ENCODE results near the gene MTA3.
"Not testable (repeated sequence)": the region's sequence is repeated elsewhere in the genome, so short reads cannot be mapped to it uniquely, and the experiment has no call there.

The MTA3 gene

DNA sequence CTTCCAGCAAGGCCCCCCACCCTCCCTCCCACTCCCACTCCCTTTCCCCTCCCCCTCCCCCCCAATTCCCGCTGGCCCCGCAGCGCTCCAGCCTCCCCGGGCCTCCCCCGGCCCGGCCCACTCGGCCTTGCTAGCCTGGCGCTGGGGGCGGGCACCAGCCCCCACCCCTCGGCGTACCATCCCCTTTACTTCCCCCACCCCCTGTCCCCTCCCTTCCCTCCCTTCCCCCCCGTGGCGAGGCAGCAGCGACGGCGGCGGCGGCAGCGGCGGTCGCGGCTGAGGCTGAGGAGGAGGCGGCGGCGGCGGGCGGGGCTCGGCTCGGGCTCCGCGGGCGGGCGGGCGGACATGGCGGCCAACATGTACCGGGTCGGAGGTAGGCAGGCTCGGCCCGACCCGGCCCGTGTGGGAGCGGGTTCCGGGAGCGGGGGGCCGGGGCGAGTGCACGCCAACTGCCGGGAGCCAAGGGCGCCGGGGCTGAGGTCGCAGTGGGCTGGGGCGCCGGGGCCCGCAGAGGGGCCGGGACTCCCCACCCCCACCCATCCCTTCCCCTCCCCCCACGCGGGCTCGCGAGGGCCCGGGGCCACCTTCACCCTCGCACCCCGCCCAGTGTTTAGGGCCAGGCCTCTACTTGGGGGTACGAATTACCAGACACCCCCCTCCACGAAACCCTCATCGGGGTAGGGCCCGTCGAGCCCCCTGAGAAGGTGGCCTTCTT is at the start of gene MTA3:
MTA3 (plus strand) TSS at position 232 of the 715 bp plus-strand sequence; CDS start at position 346, 114 bp downstream.
- peak; percentile 58 for DNase-seq

GRCh38 chr2:42519624-42520023 is 48.8 kb upstream of the MTA3 start:
- peak; percentile 22 for DNase-seq

GRCh38 chr2:42522035-42522434 is 46.4 kb upstream of the MTA3 start:
- DNase-seq, result no peak

DNA sequence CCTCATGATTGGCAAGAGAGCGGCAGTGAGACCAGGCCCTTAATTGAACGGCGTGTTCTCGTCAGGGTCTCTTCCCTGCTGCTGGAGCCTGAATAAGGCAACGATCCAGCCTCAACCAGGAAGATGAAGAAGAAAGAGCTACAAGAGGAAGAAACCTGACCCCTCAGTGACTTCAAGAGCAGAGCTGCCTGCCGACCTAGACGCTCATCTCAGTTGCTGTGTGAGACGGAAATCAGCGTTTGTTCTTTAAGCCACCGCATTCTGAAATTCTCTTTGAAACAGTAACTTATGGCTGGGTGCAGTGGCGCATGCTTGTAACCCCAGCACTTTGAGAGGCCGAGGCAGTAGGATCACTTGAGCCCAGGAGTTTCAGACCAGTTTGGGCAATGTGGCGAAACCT is 45.1 kb upstream of the MTA3 start:
- DNase-seq, result no peak

GRCh38 chr2:42532397-42532796 is 36.0 kb upstream of the MTA3 start:
- no peak for DNase-seq

- no peak for DNase-seq
These were observed 30.9 kb upstream of the MTA3 start for GRCh38 chr2:42537493-42537892.

- no peak for DNase-seq
These were observed 25.6 kb upstream of the MTA3 start for GRCh38 chr2:42542871-42543270.

DNA sequence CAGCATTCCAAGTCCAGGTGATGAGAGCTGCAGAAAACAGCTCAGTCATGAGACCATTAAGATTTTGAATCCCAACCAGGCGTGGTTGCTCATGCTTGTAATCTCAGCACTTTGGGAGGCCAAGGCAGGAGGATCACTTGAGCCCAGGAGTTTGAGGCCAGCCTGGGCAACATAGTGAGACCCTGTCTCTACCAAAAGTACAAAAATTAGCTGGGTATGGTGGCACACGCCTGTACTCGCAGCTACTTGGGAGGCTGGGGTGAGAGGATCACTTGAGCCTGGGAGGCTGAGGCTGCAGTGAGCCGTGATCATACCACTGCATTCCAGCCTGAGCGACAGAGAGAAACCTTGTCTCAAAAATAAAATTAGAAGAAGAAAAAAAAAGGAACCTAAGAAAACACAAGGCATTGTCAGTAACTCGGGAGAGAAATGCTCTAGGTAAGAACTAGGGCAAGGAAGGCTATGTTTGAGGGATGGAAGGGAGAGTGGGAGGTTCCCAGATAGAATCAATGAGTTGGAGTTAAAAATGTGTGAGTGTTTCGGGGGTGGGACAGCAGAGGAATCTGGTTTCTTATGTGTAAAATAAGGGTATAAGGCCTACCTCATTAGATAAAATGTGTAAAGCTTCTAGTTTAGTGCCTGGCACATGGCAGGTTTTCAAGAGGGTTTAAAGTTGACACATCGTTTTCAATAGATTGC is 23.3 kb upstream of the MTA3 start:
- no peak for DNase-seq

DNA sequence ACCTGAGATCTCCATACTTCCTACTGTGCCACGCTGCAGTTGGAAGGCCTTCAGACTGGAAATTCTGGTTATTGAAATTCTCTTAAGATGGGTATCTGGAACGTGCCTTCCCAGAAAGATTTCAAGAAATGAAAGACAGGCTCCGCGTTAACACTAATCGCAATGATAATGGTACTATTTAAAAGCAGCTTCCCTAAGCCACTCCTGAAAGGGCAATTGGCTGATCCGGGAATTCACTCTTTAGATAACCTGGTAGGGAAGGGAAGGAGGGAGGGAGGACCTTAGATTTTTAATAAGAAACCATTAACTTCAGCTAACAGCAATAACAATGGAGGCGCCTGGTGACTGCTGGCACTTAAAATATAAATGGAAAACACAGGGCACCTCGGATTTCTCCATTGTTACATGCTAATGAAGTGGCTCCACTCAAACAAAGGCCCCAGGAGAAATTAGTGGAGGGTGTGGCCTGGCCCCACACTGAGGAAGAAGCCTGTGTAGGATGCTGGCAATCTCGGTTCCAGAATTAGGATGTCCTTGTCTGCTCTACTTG is 22.5 kb upstream of the MTA3 start:
- no peak for DNase-seq

DNA sequence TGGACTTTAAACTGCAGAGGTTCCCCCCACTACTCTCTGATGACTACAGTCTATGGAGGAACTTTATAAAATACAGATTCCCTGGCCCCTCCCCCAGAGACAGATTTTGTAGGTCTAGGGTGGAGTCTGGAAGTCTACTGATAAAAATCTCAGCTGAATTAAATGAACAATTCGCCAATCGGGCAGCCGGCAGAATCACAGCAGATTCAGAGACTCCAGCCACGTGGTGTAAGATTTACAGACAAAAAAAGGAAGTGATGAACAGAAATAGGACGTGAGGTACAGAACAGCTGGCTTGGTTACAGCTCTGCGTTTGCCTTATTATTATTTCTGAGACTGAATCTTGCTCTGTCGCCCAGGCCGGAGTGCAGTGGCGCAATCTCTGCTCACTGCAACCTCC is 21.4 kb upstream of the MTA3 start:
- no peak for DNase-seq

DNA sequence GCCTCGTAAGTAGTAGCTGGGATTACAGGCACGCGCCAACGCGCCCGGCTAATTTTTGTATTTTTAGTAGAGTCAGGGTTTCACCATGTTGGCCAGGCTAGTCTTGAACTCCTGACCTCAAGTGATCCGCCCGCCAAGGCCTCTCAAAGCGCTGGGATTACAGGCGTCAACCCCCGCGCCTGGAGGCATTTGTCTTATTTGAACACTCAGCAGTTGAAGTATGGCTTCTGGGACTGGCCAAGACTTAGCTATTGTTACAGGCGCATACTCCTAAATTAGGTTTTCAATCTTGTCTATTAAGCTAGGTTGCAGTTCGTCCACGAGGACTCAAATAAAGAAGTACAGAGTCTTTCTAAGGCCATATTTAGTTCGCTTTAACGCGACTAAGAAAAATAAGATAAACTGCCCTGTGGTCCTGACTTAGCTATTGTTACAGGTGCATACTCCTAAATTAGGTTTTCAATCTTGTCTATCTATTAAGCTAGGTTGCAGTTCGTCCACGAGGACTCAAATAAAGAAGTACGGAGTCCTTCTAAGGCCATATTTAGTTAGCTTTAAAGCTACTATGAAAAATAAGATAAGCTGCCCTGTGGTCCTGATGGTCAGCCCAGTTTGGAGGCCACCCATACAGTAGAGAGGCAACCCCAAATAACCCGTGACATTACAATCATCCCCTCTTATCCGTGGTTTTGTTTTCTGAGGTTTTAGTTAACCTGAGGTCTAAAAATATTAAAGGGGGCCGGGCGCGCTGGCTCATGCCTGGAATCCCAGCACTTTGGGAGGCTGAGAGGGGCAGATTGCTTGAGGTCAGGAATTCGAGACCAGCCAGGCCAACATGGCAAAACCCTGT is 20.8 kb upstream of the MTA3 start:
- DNase-seq, result no peak

- no peak for DNase-seq
These were observed 17.6 kb upstream of the MTA3 start for GRCh38 chr2:42550870-42551269.

DNA sequence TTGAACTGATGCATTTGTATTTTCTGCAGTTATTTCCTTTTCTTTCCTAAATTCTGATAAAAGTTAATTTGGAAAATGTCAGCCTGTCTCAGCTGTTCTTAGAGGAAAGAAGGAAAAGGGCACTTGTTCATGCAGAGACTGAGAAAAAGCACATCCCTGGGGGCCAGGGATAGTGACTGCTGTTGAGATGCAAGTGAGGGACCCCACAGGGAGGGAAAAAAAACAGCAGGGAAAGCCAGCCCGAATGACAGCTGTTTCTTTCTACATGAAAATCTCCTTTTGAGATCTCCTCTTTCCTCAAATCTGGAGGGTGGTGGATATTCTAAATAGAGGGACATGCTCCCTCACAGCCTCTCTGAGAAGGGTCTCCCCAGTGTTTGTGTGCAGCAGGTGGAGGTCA is 14.0 kb upstream of the MTA3 start:
- DNase-seq, result no peak

GRCh38 chr2:42556315-42556890 is 12.0 kb upstream of the MTA3 start:
- DNase-seq, result no peak

- DNase-seq, result no peak
These were observed 11.1 kb upstream of the MTA3 start for GRCh38 chr2:42557306-42557705.

- DNase-seq, result peak; percentile 13
These were observed 9.6 kb upstream of the MTA3 start for GRCh38 chr2:42558827-42559226.

- not testable (repeated sequence) for DNase-seq
These were observed 8.3 kb upstream of the MTA3 start for GRCh38 chr2:42560133-42560532.

- no peak for DNase-seq
These were observed 7.5 kb upstream of the MTA3 start for GRCh38 chr2:42560899-42561298.

DNA sequence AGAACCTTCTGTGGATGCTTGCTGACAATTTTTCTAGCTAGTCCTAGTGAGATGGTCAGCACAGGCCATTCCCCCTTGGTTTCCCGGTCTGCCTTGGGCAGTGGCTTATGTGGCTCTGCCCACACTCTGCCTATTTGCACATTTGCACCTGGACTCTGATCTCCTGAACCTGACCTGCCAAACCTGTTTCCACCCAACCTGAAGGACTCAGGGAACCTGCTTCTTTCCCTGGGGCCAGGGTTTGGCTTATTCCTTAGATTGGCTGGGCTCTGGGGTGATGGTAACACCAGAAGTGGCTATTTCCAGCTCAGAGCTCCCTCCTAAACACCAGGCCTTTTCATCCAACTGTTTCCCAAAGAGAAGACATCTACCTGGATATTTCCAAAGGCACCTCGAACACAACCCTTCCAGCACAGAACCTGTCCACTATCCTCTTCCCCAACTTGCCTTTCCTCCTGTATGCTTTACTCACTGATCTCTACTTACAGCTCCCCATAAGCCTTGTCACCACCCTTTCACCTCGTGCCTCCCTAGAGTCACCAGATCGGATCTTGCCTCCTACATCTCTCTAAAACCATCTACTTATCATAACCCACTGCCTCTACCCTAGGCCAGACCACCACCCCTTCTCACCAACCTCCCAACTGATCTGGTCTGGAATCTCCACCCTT is 5.8 kb upstream of the MTA3 start:
- DNase-seq, result peak; percentile 96

DNA sequence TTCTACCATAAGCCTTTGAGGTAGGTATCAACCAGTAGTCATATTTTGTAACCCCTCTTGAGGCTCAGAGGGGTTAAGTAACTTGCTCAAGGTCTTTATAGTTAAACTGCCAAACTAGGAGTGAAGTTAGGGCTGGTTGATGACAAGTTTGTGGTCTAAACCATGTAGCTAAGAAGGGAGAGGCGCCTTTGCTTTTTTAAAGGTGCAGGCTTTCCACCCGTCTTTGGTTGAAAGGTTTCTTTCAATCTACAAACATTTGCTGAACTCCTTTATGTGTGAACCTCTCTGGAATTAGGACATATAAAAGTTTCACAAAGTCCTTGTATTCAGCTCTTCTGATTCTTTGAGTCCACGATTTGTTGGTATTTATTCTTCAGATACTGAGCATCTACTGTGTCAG is 2.4 kb upstream of the MTA3 start:
- DNase-seq, result no peak

GRCh38 chr2:42566837-42567321 is 1.6 kb upstream of the MTA3 start:
- DNase-seq, result no peak

DNA sequence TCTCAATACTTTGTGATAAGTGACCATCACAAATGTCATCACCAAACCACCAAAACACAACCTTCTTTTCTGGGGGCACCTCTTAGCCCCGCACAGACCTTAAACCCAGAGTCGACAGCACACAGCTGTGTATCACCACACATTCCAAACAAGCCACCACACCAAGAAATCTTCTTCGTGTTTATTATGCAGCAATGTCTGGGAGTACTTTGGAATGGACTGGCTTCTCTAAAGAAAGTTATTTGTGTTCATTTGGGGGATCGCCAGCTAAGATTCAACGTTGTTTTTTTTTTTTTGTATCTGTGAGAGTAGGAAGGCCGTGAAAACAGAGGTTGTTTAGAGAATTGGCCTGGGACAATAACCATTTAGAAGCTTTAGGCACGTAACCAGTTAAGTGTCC is 1.1 kb upstream of the MTA3 start:
- no peak for DNase-seq
